ENCODE data around the gene CCDC146. TPM values are rescaled to one million over a fixed set of nuclear protein-coding genes. Genes with fewer than 3 reads are reported as not detected.

CCDC146 gene
- total and polyA plus RNA-seq, 2 of the 8 experiments (the other 6 are each of a cell fraction or from before 2014, with no cell fraction given): 0.88 to 2.4 TPM

DNA sequence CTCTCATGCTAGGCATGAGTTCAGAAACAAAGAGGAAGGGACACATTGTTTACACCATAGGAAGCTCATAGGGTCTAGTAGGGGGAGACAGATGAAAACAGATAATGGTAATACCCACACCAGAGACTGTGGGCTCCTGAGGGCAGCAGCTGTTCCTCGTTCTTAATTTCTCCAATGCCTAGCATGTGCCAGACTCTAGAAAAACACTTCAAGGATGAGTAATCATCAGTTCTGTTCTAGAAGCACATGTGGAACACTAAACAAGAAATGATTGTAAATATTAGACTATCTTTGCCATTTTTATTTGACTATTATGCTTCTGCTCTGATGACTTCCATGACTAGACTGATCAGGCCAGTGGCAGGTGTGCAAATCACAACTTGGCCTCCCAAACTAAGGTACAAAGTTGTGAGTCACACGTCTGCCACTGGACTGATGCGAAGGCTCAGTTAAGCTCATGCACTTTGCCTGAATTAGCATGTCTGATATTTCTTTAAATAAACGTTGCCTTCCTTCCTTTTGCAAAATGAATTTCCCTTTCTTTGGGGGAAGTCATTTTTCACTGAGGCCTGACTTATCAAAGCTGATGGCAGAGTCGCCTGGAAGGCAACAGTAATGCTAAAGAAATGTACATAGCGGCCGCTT, 166.4 kb downstream of the CCDC146 start:
- ChIA-PET CTCF (ENCODE audit: partially characterized antibody) (interaction anchor here (1.0 kb wide), 1 partner anchor 43 kb away, joined by 3 read pairs; no protein-coding TSS in a partner anchor), POLR2A (ENCODE audit: partially characterized antibody) (no interaction called here)
- no peak overlapping the region for H2AFZ ChIP-seq (ENCODE audit: low read length)
- H3K23me2 ChIP-seq (ENCODE audit: low read depth, low read length): no peaks in the 10 kb centered on the region
- H3K36me3 ChIP-seq (ENCODE audit: control insufficient read depth in 2 of 4, insufficient read depth in 4 of 4, low read length in 3 of 4): no peaks in the 10 kb centered on the region
- no peak overlapping the region for H3K14ac ChIP-seq (ENCODE audit: insufficient read length)
- no peaks in the 10 kb centered on the region for H4K20me1 ChIP-seq (replicated peaks in 1 of 2; ENCODE audit: control insufficient read depth in 1 of 2, insufficient read depth in 2 of 2, low read length in 2 of 2)
- DNase-seq (ENCODE audit: low read depth in 1 of 2, low spot score in 2 of 2): no peak
- no peak overlapping the region for H2AK5ac ChIP-seq (ENCODE audit: low read depth, low read length)
- H3K4me3 ChIP-seq (ENCODE audit: extremely low read depth in 1 of 4, insufficient read depth in 2 of 4, low read depth in 3 of 4, low read length in 4 of 4): no peak overlapping the region
- no peak overlapping the region for H3K4ac ChIP-seq (replicated peaks; ENCODE audit: insufficient read length, low read depth, low read length)
- H2BK120ac ChIP-seq (replicated peaks; ENCODE audit: low read depth, low read length): no peak overlapping the region
- WGBS, 2 experiments (ENCODE audit: extremely low coverage in 1 of 2, insufficient coverage in 1 of 2, insufficient read length in 1 of 2, insufficient replicate concordance in 2 of 2, low coverage in 1 of 2, low lambda C conversion rate in 2 of 2, missing lambda C conversion rate in 1 of 2): 71% methylated on average over 7 of the region's 7 CpGs; no CpG with 5 or more reads in 1 of the 2 experiments
- H2BK20ac ChIP-seq (ENCODE audit: low read length): no peak overlapping the region
- H3K4me1 ChIP-seq (replicated peaks in 1 of 4; ENCODE audit: control insufficient read depth in 3 of 4, insufficient read depth in 4 of 4, low read length in 3 of 4): no peaks in the 10 kb centered on the region
- H3K23ac ChIP-seq (ENCODE audit: insufficient read length): no peak overlapping the region
- FAIRE-seq: no peak
- no peak overlapping the region for H2BK5ac ChIP-seq (ENCODE audit: low read depth, low read length)
- no peak overlapping the region for H3K18ac ChIP-seq (ENCODE audit: extremely low read depth, low read length)
- H4K5ac ChIP-seq (ENCODE audit: insufficient read length, low read depth, low read length): no peak overlapping the region
- no peak overlapping the region for H2BK12ac ChIP-seq (ENCODE audit: low read depth, low read length)
- no peak overlapping the region for H3K56ac ChIP-seq (replicated peaks; ENCODE audit: insufficient read length, low read depth, low read length)
- H3K79me1 ChIP-seq (ENCODE audit: low read depth, low read length): no peaks in the 10 kb centered on the region
- H4K91ac ChIP-seq (replicated peaks; ENCODE audit: insufficient read length, low read length): no peak overlapping the region
- H3K27me3 ChIP-seq (replicated peaks in 1 of 4; ENCODE audit: control insufficient read depth in 3 of 4, extremely low read depth in 1 of 4, insufficient read depth in 3 of 4, low read length in 3 of 4): no peaks in the 10 kb centered on the region
- H3K27ac ChIP-seq (ENCODE audit: low read depth, low read length): no peak overlapping the region
- H4K8ac ChIP-seq (ENCODE audit: extremely low read depth, insufficient read depth, low read length): no peak overlapping the region
- H3K4me2 ChIP-seq (ENCODE audit: insufficient read depth in 1 of 2, low read depth in 2 of 2, low read length in 2 of 2): no peak overlapping the region
- no peak overlapping the region for H2BK15ac ChIP-seq (ENCODE audit: low read length)
- no peak overlapping the region for H3K9ac ChIP-seq (replicated peaks in 1 of 4; ENCODE audit: extremely low read depth in 1 of 4, low read depth in 3 of 4, low read length in 3 of 4)
- H3K9me3 ChIP-seq (ENCODE audit: insufficient read depth in 2 of 2, low read depth in 1 of 2, low read length in 1 of 2): no peaks in the 10 kb centered on the region
- no peaks in the 10 kb centered on the region for H3K79me2 ChIP-seq (ENCODE audit: control insufficient read depth in 1 of 2, insufficient read depth in 2 of 2, low read length in 2 of 2)
- TF ChIP-seq EP300 (IDR thresholded peaks at IDR 0.05; ENCODE audit: borderline replicate concordance in 1 of 2, low read depth in 2 of 2, low read length in 2 of 2) (no peak), SP1 (IDR thresholded peaks at IDR 0.05; ENCODE audit: low read depth, low read length) (no peak), SP2 (IDR thresholded peaks at IDR 0.05; ENCODE audit: low read length) (no peak), POU5F1 (IDR thresholded peaks at IDR 0.05; ENCODE audit: low read depth, low read length) (no peak), PHF8 (conservative IDR thresholded peaks at IDR 0.05; ENCODE audit: low read depth, low read length) (no peak), SUZ12 (IDR thresholded peaks at IDR 0.05; ENCODE audit: low read length) (no peak), BCL11A (IDR thresholded peaks at IDR 0.05; ENCODE audit: low read depth in 2 of 2, low read length in 2 of 2) (no peak), TCF12 (IDR thresholded peaks at IDR 0.05; ENCODE audit: low read depth, low read length) (no peak), RFX5 (IDR thresholded peaks at IDR 0.05; ENCODE audit: borderline replicate concordance, low read depth, low read length) (no peak), TBP (IDR thresholded peaks at IDR 0.05; ENCODE audit: low read depth, low read length) (no peak)

Data from H1 (cell line).